ENCODE results near the gene LENEP.

LENEP gene

GRCh38 chr1:154966111-154966510, 27.3 kb upstream of the LENEP start:
- DNase-seq (ENCODE audit: insufficient read length, low spot score) (no peak), FAIRE-seq (no peak)
- TF ChIP-seq POU2F2 (IDR thresholded peaks at IDR 0.05; ENCODE audit: low read depth, low read length) (no peak), POLR2AphosphoS5 (IDR thresholded peaks at IDR 0.05; ENCODE audit: low read depth, low read length) (no peak), PAX5 (IDR thresholded peaks at IDR 0.05; ENCODE audit: insufficient read depth, low read length, severe bottlenecking) (no peak), TAF1 (IDR thresholded peaks at IDR 0.05; ENCODE audit: low read depth, low read length) (no peak), SPI1 (IDR thresholded peaks at IDR 0.05; ENCODE audit: low read depth, low read length) (no peak), POLR2A (IDR thresholded peaks at IDR 0.05; ENCODE audit: low read depth, low read length) (no peak)

- DNase-seq (ENCODE audit: insufficient read length, low spot score) (no peak), FAIRE-seq (no peak)
- no peak for TF ChIP-seq POLR2AphosphoS5 (IDR thresholded peaks at IDR 0.05; ENCODE audit: low read depth, low read length)
- TF ChIP-seq PAX5 (IDR thresholded peaks at IDR 0.05; ENCODE audit: insufficient read depth, low read length, severe bottlenecking): no peak
- TF ChIP-seq TAF1 (IDR thresholded peaks at IDR 0.05; ENCODE audit: low read depth, low read length): no peak
- no peak for TF ChIP-seq POLR2A (IDR thresholded peaks at IDR 0.05; ENCODE audit: low read depth, low read length)
- no peak for TF ChIP-seq SPI1 (IDR thresholded peaks at IDR 0.05; ENCODE audit: low read depth, low read length)
- TF ChIP-seq POU2F2 (IDR thresholded peaks at IDR 0.05; ENCODE audit: low read depth, low read length): no peak
These were observed 25.9 kb upstream of the LENEP start for GRCh38 chr1:154967331-154967950.

GRCh38 chr1:154968731-154969130, 24.7 kb upstream of the LENEP start:
- FAIRE-seq (no peak), DNase-seq (ENCODE audit: insufficient read length, low spot score) (no peak)
- TF ChIP-seq SPI1 (IDR thresholded peaks at IDR 0.05; ENCODE audit: low read depth, low read length) (no peak), POLR2AphosphoS5 (IDR thresholded peaks at IDR 0.05; ENCODE audit: low read depth, low read length) (no peak), POU2F2 (IDR thresholded peaks at IDR 0.05; ENCODE audit: low read depth, low read length) (no peak), POLR2A (IDR thresholded peaks at IDR 0.05; ENCODE audit: low read depth, low read length) (no peak)

- no peak for FAIRE-seq
- DNase-seq (ENCODE audit: insufficient read length, low spot score): no peak
- no peak for TF ChIP-seq SPI1 (IDR thresholded peaks at IDR 0.05; ENCODE audit: low read depth, low read length)
- no peak for TF ChIP-seq TAF1 (IDR thresholded peaks at IDR 0.05; ENCODE audit: low read depth, low read length)
- no peak for TF ChIP-seq PAX5 (IDR thresholded peaks at IDR 0.05; ENCODE audit: insufficient read depth, low read length, severe bottlenecking)
- TF ChIP-seq POLR2AphosphoS5 (IDR thresholded peaks at IDR 0.05; ENCODE audit: low read depth, low read length): no peak
- no peak for TF ChIP-seq POU2F2 (IDR thresholded peaks at IDR 0.05; ENCODE audit: low read depth, low read length)
- no peak for TF ChIP-seq POLR2A (IDR thresholded peaks at IDR 0.05; ENCODE audit: low read depth, low read length)
These were observed 24.1 kb upstream of the LENEP start for GRCh38 chr1:154969246-154969645.

- FAIRE-seq (no peak), DNase-seq (ENCODE audit: insufficient read length, low spot score) (no peak)
- TF ChIP-seq SPI1 (IDR thresholded peaks at IDR 0.05; ENCODE audit: low read depth, low read length): no peak
- no peak for TF ChIP-seq POLR2AphosphoS5 (IDR thresholded peaks at IDR 0.05; ENCODE audit: low read depth, low read length)
- TF ChIP-seq TAF1 (IDR thresholded peaks at IDR 0.05; ENCODE audit: low read depth, low read length): no peak
- no peak for TF ChIP-seq POLR2A (IDR thresholded peaks at IDR 0.05; ENCODE audit: low read depth, low read length)
- no peak for TF ChIP-seq POU2F2 (IDR thresholded peaks at IDR 0.05; ENCODE audit: low read depth, low read length)
- TF ChIP-seq PAX5 (IDR thresholded peaks at IDR 0.05; ENCODE audit: insufficient read depth, low read length, severe bottlenecking): no peak
These were observed 23.4 kb upstream of the LENEP start for GRCh38 chr1:154969860-154970452.

- no peak for FAIRE-seq
- TF ChIP-seq SPI1 (IDR thresholded peaks at IDR 0.05; ENCODE audit: low read depth, low read length) (no peak), POU2F2 (IDR thresholded peaks at IDR 0.05; ENCODE audit: low read depth, low read length) (no peak), TAF1 (IDR thresholded peaks at IDR 0.05; ENCODE audit: low read depth, low read length) (no peak), PAX5 (IDR thresholded peaks at IDR 0.05; ENCODE audit: insufficient read depth, low read length, severe bottlenecking) (no peak), POLR2A (IDR thresholded peaks at IDR 0.05; ENCODE audit: low read depth, low read length) (no peak), POLR2AphosphoS5 (IDR thresholded peaks at IDR 0.05; ENCODE audit: low read depth, low read length) (no peak)
- peak; percentile 75 for DNase-seq (ENCODE audit: insufficient read length, low spot score)
These were observed 22.6 kb upstream of the LENEP start, which contains the start of gene SHC1 for GRCh38 chr1:154970631-154971340. Gene SHC1 (minus strand): TSS chr1:154970747. CDS start chr1:154970526, 221 bp downstream.

GRCh38 chr1:154971341-154971998, 21.9 kb upstream of the LENEP start:
- DNase-seq (ENCODE audit: insufficient read length, low spot score) (no peak), FAIRE-seq (no peak)

GRCh38 chr1:154972213-154972516, 21.2 kb upstream of the LENEP start:
- FAIRE-seq: no peak
- no peak for TF ChIP-seq PAX5 (IDR thresholded peaks at IDR 0.05; ENCODE audit: insufficient read depth, low read length, severe bottlenecking)
- TF ChIP-seq POLR2A (IDR thresholded peaks at IDR 0.05; ENCODE audit: low read depth, low read length): no peak
- no peak for TF ChIP-seq POLR2AphosphoS5 (IDR thresholded peaks at IDR 0.05; ENCODE audit: low read depth, low read length)
- TF ChIP-seq SPI1 (IDR thresholded peaks at IDR 0.05; ENCODE audit: low read depth, low read length): no peak
- no peak for TF ChIP-seq TAF1 (IDR thresholded peaks at IDR 0.05; ENCODE audit: low read depth, low read length)
- no peak for TF ChIP-seq POU2F2 (IDR thresholded peaks at IDR 0.05; ENCODE audit: low read depth, low read length)

More at GRCh38 chr1:154971341-154971998, 21.9 kb upstream of the LENEP start:
- TF ChIP-seq POU2F2 (IDR thresholded peaks at IDR 0.05; ENCODE audit: low read depth, low read length) (no peak), PAX5 (IDR thresholded peaks at IDR 0.05; ENCODE audit: insufficient read depth, low read length, severe bottlenecking) (no peak), SPI1 (IDR thresholded peaks at IDR 0.05; ENCODE audit: low read depth, low read length) (no peak), TAF1 (IDR thresholded peaks at IDR 0.05; ENCODE audit: low read depth, low read length) (no peak)

More at GRCh38 chr1:154972213-154972516, 21.2 kb upstream of the LENEP start:
- DNase-seq (ENCODE audit: insufficient read length, low spot score): no peak

All from GM12891 (cell line).